ENCODE results near the gene PCBP3. TPM values are rescaled to one million over a fixed set of nuclear protein-coding genes. Genes with fewer than 3 reads are reported as not detected.

Gene PCBP3
- polyA plus RNA-seq, 1 donor (not counting 4 experiments of a cell fraction or from before 2014, with no cell fraction given) = 0.25 TPM

- H3K27ac ChIP-seq (ENCODE audit: control insufficient read depth, insufficient read depth, low read length) = no peak overlapping the region
- H2AFZ ChIP-seq (ENCODE audit: control insufficient read depth, low read length) = no peak overlapping the region
- peaks cover 7% of the 10 kb centered on the region for H3K27me3 ChIP-seq (ENCODE audit: control insufficient read depth, extremely low read depth, insufficient read depth, low read length)
- FAIRE-seq (no peak), DNase-seq (ENCODE audit: low read depth, low spot score) (no peak)
- H3K4me1 ChIP-seq (ENCODE audit: control insufficient read depth, extremely low read depth, insufficient read depth, low read length) = no peaks in the 10 kb centered on the region
- no peaks in the 10 kb centered on the region for H3K79me2 ChIP-seq (ENCODE audit: control insufficient read depth, insufficient read depth, low read length)
- TF ChIP-seq CTCF (optimal IDR thresholded peaks at IDR 0.05 in 1 of 3, IDR thresholded peaks at IDR 0.05 in 1 of 3, conservative IDR thresholded peaks at IDR 0.05 in 1 of 3; ENCODE audit: extremely low read depth in 1 of 3, insufficient read depth in 2 of 3, low read length in 3 of 3) (no peak), EZH2 (IDR thresholded peaks at IDR 0.05; ENCODE audit: low read length) (no peak)
- H3K9ac ChIP-seq (ENCODE audit: control insufficient read depth, extremely low read depth, insufficient read depth, low read length) = no peak overlapping the region
- H3K9me1 ChIP-seq (ENCODE audit: control insufficient read depth, extremely low read depth, insufficient read depth, low read length) = no peaks in the 10 kb centered on the region
- no peak overlapping the region for H3K4me2 ChIP-seq (ENCODE audit: control insufficient read depth, extremely low read depth, insufficient read depth, low read depth, low read length)
- H4K20me1 ChIP-seq (ENCODE audit: control insufficient read depth, extremely low read depth, insufficient read depth, low read length) = no peaks in the 10 kb centered on the region
- no peaks in the 10 kb centered on the region for H3K36me3 ChIP-seq (ENCODE audit: control insufficient read depth in 2 of 2, extremely low read depth in 1 of 2, insufficient read depth in 2 of 2, low read length in 2 of 2)
- dilution Hi-C loops (cut with MboI; ENCODE audit: extremely low pct_ligation_motif_present, low sequenced_read_pairs) = no loop called here
- no peak overlapping the region for H3K4me3 ChIP-seq (ENCODE audit: control insufficient read depth in 2 of 3, extremely low read depth in 1 of 3, insufficient read depth in 2 of 3, low read depth in 1 of 3, low read length in 3 of 3)
- peaks cover 8% of the 10 kb centered on the region for H3K9me3 ChIP-seq (ENCODE audit: control insufficient read depth, low read depth, low read length)
These were observed 294.4 kb downstream of the PCBP3 start for GRCh38 chr21:45937721-45938452.

GRCh38 chr21:45938453-45938755 is 294.9 kb downstream of the PCBP3 start:
- H3K4me1 ChIP-seq (ENCODE audit: control insufficient read depth, extremely low read depth, insufficient read depth, low read length) = no peaks in the 10 kb centered on the region
- no peak overlapping the region for H2AFZ ChIP-seq (ENCODE audit: control insufficient read depth, low read length)
- peaks cover 7% of the 10 kb centered on the region for H3K27me3 ChIP-seq (ENCODE audit: control insufficient read depth, extremely low read depth, insufficient read depth, low read length)
- TF ChIP-seq EZH2 (IDR thresholded peaks at IDR 0.05; ENCODE audit: low read length) (no peak), CTCF (optimal IDR thresholded peaks at IDR 0.05 in 1 of 3, IDR thresholded peaks at IDR 0.05 in 1 of 3, conservative IDR thresholded peaks at IDR 0.05 in 1 of 3; ENCODE audit: extremely low read depth in 1 of 3, insufficient read depth in 2 of 3, low read length in 3 of 3) (no peak)
- no peak overlapping the region for H3K4me3 ChIP-seq (ENCODE audit: control insufficient read depth in 2 of 3, extremely low read depth in 1 of 3, insufficient read depth in 2 of 3, low read depth in 1 of 3, low read length in 3 of 3)
- DNase-seq (ENCODE audit: low read depth, low spot score) (no peak), FAIRE-seq (no peak)
- dilution Hi-C loops (cut with MboI; ENCODE audit: extremely low pct_ligation_motif_present, low sequenced_read_pairs) = no loop called here
- H3K9me1 ChIP-seq (ENCODE audit: control insufficient read depth, extremely low read depth, insufficient read depth, low read length) = no peaks in the 10 kb centered on the region
- H3K9me3 ChIP-seq (ENCODE audit: control insufficient read depth, low read depth, low read length) = peaks cover 8% of the 10 kb centered on the region
- no peak overlapping the region for H3K4me2 ChIP-seq (ENCODE audit: control insufficient read depth, extremely low read depth, insufficient read depth, low read depth, low read length)
- H4K20me1 ChIP-seq (ENCODE audit: control insufficient read depth, extremely low read depth, insufficient read depth, low read length) = no peaks in the 10 kb centered on the region
- H3K27ac ChIP-seq (ENCODE audit: control insufficient read depth, insufficient read depth, low read length) = no peak overlapping the region
- H3K9ac ChIP-seq (ENCODE audit: control insufficient read depth, extremely low read depth, insufficient read depth, low read length) = no peak overlapping the region
- no peaks in the 10 kb centered on the region for H3K79me2 ChIP-seq (ENCODE audit: control insufficient read depth, insufficient read depth, low read length)
- H3K36me3 ChIP-seq (ENCODE audit: control insufficient read depth in 2 of 2, extremely low read depth in 1 of 2, insufficient read depth in 2 of 2, low read length in 2 of 2) = no peaks in the 10 kb centered on the region
